Ascending aorta (tissue), 2 donors: ENCODE data around the gene RIMS1. TPM values are rescaled to one million over a fixed set of nuclear protein-coding genes. Genes with fewer than 3 reads are reported as not detected.

ENCODE experiments used
- DNase-seq, 2 donors: peaks; one replicate each; pipeline ENCODE4 v3.0.0-alpha.2; 2019; ENCODE audit warnings: low spot score in 2 of 2
- H3K27ac ChIP-seq, 2 donors: fragments of 200-600 bp; sonication (generic); one replicate each; pipeline ENCODE4 v1.5.1; 2016 to 2017; ENCODE audit warnings: mild to moderate bottlenecking in 1 of 2
- H3K27me3 ChIP-seq: fragments of 200-600 bp; sonication (generic); one replicate; pipeline ENCODE4 v1.5.1; 2017
- H3K36me3 ChIP-seq, 2 donors: fragments of 200-600 bp; sonication (generic); one replicate each; pipeline ENCODE4 v1.5.1; 2016
- H3K4me1 ChIP-seq, 2 donors: fragments of 200-600 bp; sonication (generic); one replicate each; pipeline ENCODE4 v1.5.1; 2016 to 2017; ENCODE audit warnings: mild to moderate bottlenecking in 1 of 2
- H3K4me3 ChIP-seq, 2 donors: fragments of 200-600 bp; sonication (generic); one replicate each; pipeline ENCODE4 v1.5.1; 2016 to 2017; ENCODE audit warnings: mild to moderate bottlenecking in 1 of 2
- H3K9me3 ChIP-seq, 2 donors: fragments of 200-600 bp; sonication (generic); one replicate each; pipeline ENCODE4 v1.5.1; 2016
- intact Hi-C: fragments of 100-400 bp; cut with DNase I; formaldehyde crosslinking; loops from one replicate; pipeline ENCODE4 v1.15.1; 2023
- total RNA-seq: library from RNA; depleted of rRNA; stranded (reverse); fragments of >200 nt; gene quantifications from one replicate; pipeline ENCODE4 v1.1.0, GENCODE V29; 2016
- TF ChIP-seq, protein P1 (sequence below), 3 experiments: fragments of 200-600 bp in 2 of 3; fragments of 450-650 bp in 1 of 3; sonication (generic) in 2 of 3; IDR thresholded peaks; one replicate each; pipeline ENCODE4 v1.5.1; 2016 to 2019; ENCODE audit warnings: antibody characterized with exemption in 3 of 3, mild to moderate bottlenecking in 1 of 3, moderate library complexity in 1 of 3

RIMS1 gene
- total RNA-seq, 1 donor from 2014 or later = not detected

DNA sequence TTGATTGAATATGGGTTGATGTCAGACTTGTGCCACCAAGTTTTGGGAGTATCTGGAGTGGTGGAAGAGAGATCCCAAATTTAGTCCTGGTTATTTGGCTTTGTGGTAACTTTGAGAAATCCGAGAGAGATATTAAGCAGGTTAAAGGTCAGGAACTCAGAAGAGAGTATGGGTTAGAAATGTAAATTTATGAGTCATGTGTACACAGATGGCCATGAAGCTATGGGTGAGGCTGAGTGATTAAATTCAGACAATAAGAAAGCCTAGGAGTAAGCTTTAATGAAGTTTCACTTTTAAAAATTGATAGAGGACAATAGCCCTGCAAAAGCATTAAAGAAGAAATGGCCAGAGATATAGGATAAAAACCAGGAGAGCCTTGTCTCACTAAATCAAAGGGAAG is 14.3 kb downstream of the RIMS1 start:
- TF ChIP-seq, protein P1, sequence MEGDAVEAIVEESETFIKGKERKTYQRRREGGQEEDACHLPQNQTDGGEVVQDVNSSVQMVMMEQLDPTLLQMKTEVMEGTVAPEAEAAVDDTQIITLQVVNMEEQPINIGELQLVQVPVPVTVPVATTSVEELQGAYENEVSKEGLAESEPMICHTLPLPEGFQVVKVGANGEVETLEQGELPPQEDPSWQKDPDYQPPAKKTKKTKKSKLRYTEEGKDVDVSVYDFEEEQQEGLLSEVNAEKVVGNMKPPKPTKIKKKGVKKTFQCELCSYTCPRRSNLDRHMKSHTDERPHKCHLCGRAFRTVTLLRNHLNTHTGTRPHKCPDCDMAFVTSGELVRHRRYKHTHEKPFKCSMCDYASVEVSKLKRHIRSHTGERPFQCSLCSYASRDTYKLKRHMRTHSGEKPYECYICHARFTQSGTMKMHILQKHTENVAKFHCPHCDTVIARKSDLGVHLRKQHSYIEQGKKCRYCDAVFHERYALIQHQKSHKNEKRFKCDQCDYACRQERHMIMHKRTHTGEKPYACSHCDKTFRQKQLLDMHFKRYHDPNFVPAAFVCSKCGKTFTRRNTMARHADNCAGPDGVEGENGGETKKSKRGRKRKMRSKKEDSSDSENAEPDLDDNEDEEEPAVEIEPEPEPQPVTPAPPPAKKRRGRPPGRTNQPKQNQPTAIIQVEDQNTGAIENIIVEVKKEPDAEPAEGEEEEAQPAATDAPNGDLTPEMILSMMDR (IDR thresholded peaks at IDR 0.05) = no peak
- intact Hi-C loops = no loop called here

DNA sequence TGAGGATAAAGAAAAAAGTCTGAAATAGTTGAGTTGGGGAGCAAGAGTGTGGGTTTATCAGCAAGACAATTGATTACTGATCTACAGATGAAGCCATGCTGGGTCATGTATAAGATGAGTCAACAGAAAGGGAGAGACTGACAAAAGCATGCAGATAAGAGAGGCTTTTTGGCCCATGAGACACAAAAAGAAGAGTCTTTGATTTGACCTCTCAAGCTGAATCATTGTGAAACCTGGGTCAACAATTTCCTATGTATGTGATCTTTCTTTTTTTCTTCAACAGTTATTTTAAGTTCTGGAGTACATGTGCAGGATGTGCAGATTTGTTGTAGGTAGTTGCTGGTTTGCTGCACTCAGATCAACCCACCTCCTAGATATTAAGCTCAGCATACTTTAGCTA is 15.9 kb downstream of the RIMS1 start:
- Histone ChIP-seq H3K27ac (no peak overlapping the region), H3K4me1 (no peaks in the 10 kb centered on the region), H3K36me3 (no peaks in the 10 kb centered on the region), H3K27me3 (no peaks in the 10 kb centered on the region), H3K4me3 (no peak overlapping the region), H3K9me3 (no peaks in the 10 kb centered on the region)
- no peak for DNase-seq
- intact Hi-C loops = no loop called here
- TF ChIP-seq, protein P1 (IDR thresholded peaks at IDR 0.05) = no peak

More for the DNA sequence above, 14.3 kb downstream of the RIMS1 start:
- H3K4me1 ChIP-seq = no peaks in the 10 kb centered on the region
- H3K9me3 ChIP-seq = no peaks in the 10 kb centered on the region
- H3K4me3 ChIP-seq = no peak overlapping the region
- no peak for DNase-seq
- H3K27me3 ChIP-seq = no peaks in the 10 kb centered on the region
- H3K36me3 ChIP-seq = no peaks in the 10 kb centered on the region
- no peak overlapping the region for H3K27ac ChIP-seq

DNA sequence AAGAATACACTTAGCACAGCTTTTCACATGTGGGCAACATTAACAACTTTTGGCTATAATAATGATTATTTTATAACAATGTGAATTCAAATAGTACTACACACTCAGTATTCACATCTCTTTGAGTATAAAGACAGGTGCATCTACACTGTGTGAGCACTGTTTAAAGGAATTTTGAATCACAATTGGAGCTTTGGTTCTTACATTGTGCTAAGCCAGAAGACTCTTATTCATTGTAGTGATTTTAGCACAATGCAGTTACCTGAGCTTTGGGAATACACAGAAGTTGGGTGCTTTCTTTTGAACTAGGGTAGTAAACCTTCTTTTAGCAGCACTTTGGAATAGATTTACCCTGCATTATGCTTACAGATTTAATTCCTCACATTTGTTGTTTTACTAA is 20.5 kb downstream of the RIMS1 start:
- H3K9me3 ChIP-seq = no peaks in the 10 kb centered on the region
- H3K27me3 ChIP-seq = no peaks in the 10 kb centered on the region
- H3K27ac ChIP-seq = no peak overlapping the region
- no peak for DNase-seq
- H3K4me1 ChIP-seq = no peaks in the 10 kb centered on the region
- TF ChIP-seq, protein P1 (IDR thresholded peaks at IDR 0.05) = no peak
- no peaks in the 10 kb centered on the region for H3K36me3 ChIP-seq
- intact Hi-C loops = no loop called here
- no peak overlapping the region for H3K4me3 ChIP-seq

DNA sequence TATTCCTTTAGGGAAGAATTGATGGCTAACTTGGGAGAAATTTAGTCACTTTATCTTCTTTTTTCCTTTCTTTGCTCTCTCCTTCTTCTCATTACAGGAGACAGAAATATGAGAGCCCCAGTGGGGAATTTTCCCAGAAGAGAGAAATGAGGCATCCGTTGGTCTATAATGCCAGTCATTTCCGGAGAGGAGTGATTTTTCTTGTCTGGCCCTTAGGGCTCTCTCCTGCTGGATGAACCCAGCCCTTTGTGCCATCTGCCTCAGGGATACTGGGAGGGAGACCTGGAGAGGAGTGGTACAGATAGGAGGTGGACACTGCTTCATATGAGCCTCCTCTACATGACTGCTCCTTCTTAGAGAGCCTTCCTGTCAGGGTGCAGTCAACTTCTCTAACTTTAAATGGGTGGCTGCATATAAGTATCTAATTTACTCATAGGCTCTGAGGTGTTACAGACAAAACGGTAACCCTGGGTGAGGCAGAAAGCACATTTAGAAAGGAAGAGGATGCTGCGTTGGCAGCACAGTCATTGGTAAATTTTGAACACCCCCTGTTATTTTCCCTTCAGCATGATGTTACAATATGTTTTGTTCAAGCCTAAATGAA is 21.9 kb downstream of the RIMS1 start:
- TF ChIP-seq, protein P1 (IDR thresholded peaks at IDR 0.05) = no peak
- no peak for DNase-seq
- H3K27me3 ChIP-seq = no peaks in the 10 kb centered on the region
- intact Hi-C loops = no loop called here
- H3K36me3 ChIP-seq = no peaks in the 10 kb centered on the region
- no peaks in the 10 kb centered on the region for H3K9me3 ChIP-seq
- H3K4me1 ChIP-seq = no peaks in the 10 kb centered on the region
- no peak overlapping the region for H3K4me3 ChIP-seq
- no peak overlapping the region for H3K27ac ChIP-seq

DNA sequence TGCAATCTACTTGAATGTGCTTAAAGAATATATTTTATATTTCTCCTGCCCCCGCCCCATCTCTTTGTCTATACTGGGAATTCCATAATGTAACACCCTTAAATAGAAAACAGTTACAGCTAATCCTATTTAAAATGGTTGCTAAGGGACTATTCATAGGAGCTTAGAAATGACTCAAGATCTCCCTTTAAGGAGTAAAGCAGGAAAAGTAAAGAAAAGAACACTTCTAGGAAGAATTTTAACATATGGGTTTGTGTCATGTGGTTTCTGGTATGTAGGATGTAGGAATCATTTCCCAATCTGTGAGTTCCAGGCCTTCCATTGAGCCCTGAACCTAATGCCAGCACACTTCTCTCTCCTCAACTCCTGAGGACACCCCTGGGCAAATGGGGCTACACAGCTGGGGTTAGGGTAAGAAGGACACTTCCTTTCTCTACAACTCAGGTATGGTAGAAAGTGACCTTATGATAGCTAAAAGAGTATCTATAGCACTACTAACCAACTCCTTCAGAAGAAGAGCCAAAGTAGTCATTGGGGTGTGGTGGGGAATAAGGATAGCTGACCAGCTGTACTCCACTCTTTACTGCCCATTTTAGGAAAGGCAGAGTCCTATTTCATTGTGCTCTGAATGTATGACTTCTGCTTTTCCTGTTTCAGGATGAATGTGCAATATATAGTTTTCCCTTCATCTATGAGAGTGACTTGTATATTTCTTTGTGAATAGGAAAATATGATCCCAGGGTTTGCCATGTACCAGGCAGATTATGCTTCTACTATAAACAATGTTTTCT is 27.3 kb downstream of the RIMS1 start:
- no peak for DNase-seq
- TF ChIP-seq, protein P1 (IDR thresholded peaks at IDR 0.05) = no peak
- H3K9me3 ChIP-seq = no peaks in the 10 kb centered on the region
- no peaks in the 10 kb centered on the region for H3K36me3 ChIP-seq
- H3K4me1 ChIP-seq = no peaks in the 10 kb centered on the region
- H3K27ac ChIP-seq = no peak overlapping the region
- no peak overlapping the region for H3K4me3 ChIP-seq
- intact Hi-C loops = no loop called here
- H3K27me3 ChIP-seq = no peaks in the 10 kb centered on the region
